Lung microvascular endothelial cell (primary cell): ENCODE measurements around the gene SOX9. TPM values are rescaled to one million over a fixed set of nuclear protein-coding genes. Genes with fewer than 3 reads are reported as not detected.

Experiments used
- DNase-seq, 2 donors: peaks; one replicate each; pipeline versions ENCODE4 v3.0.0 to v3.0.0-alpha.2; 2010; ENCODE audit warnings: low read depth in 2 of 2
- total RNA-seq: library from RNA; depleted of rRNA; stranded (reverse); fragments of >200 nt; gene quantifications from 2 replicates; pipeline ENCODE4 v1.2.1, GENCODE V29; 2014

Gene SOX9
- total RNA-seq, 1 donor from 2014 or later = not detected

- no peak for DNase-seq
Measured at GRCh38 chr17:72158895-72159885, 38.4 kb downstream of the SOX9 start.

GRCh38 chr17:72162569-72162968 lies 41.7 kb downstream of the SOX9 start:
- no peak for DNase-seq

- DNase-seq = no peak
Measured at GRCh38 chr17:72163474-72163873, 42.7 kb downstream of the SOX9 start.

GRCh38 chr17:72164158-72164739 lies 43.4 kb downstream of the SOX9 start:
- no peak for DNase-seq

GRCh38 chr17:72165192-72165866 lies 44.5 kb downstream of the SOX9 start:
- DNase-seq = no peak

- DNase-seq = no peak
Measured at GRCh38 chr17:72165867-72166439, 45.1 kb downstream of the SOX9 start.

GRCh38 chr17:72167593-72167992 lies 46.8 kb downstream of the SOX9 start:
- no peak for DNase-seq

GRCh38 chr17:72169823-72170222 lies 49.0 kb downstream of the SOX9 start:
- no peak for DNase-seq

- no peak for DNase-seq
Measured at GRCh38 chr17:72171703-72172667, 51.2 kb downstream of the SOX9 start.

- DNase-seq = no peak
Measured at GRCh38 chr17:72173499-72174116, 52.8 kb downstream of the SOX9 start.

- DNase-seq = no peak
Measured at GRCh38 chr17:72175263-72175662, 54.4 kb downstream of the SOX9 start.
